ENCODE measurements around the gene LRRC70. TPM values are rescaled to one million over a fixed set of nuclear protein-coding genes. Genes with fewer than 3 reads are reported as not detected.

Gene LRRC70
- total RNA-seq, 2 experiments from 2014 or later: 0.42 to 1.2 TPM

- Mint-ChIP-seq H3K9me3 (ENCODE audit: low read depth) (no peaks in the 10 kb centered on the region), H3K36me3 (no peaks in the 10 kb centered on the region), H3K4me3 (no peak overlapping the region), H3K4me1 (no peaks in the 10 kb centered on the region), H3K27me3 (no peaks in the 10 kb centered on the region), H3K27ac (no peak overlapping the region)
- ATAC-seq (no peak), DNase-seq (no peak)
- CTCF ChIA-PET: no interaction called here
These were observed 47.9 kb downstream of the LRRC70 start for GRCh38 chr5:62626534-62626933.

GRCh38 chr5:62627121-62627520 lies 48.5 kb downstream of the LRRC70 start:
- no peak overlapping the region for H3K27ac Mint-ChIP-seq

GRCh38 chr5:62627901-62628300 lies 49.3 kb downstream of the LRRC70 start:
- ATAC-seq (no peak), DNase-seq (no peak)
- Mint-ChIP-seq H3K27ac (no peak overlapping the region), H3K27me3 (no peaks in the 10 kb centered on the region), H3K4me3 (no peak overlapping the region), H3K9me3 (ENCODE audit: low read depth) (no peaks in the 10 kb centered on the region), H3K4me1 (no peaks in the 10 kb centered on the region), H3K36me3 (no peaks in the 10 kb centered on the region)
- CTCF ChIA-PET: interaction anchor here (1.0 kb wide), 1 partner anchor 167 kb away, joined by 5 read pairs; no protein-coding TSS in a partner anchor

More at GRCh38 chr5:62627121-62627520, 48.5 kb downstream of the LRRC70 start:
- Mint-ChIP-seq H3K9me3 (ENCODE audit: low read depth) (no peaks in the 10 kb centered on the region), H3K4me1 (no peaks in the 10 kb centered on the region), H3K4me3 (no peak overlapping the region), H3K27me3 (no peaks in the 10 kb centered on the region), H3K36me3 (no peaks in the 10 kb centered on the region)
- DNase-seq: no peak
- ATAC-seq: no peak
- CTCF ChIA-PET: interaction anchor here (1.0 kb wide), 1 partner anchor 167 kb away, joined by 5 read pairs; no protein-coding TSS in a partner anchor

Other genes starting within 250 kb of the LRRC70 start
- 10 to 100 TPM; 31.7 to 36.0 TPM for gene DIMT1, start 174.9 kb upstream of the LRRC70 start, total RNA-seq
- 10 to 100 TPM; 36.9 to 38.0 TPM for gene IPO11, start 166.1 kb upstream of the LRRC70 start, total RNA-seq